K562 (cell line): Measurements from ENCODE around the gene MPIG6B. TPM values are rescaled to one million over a fixed set of nuclear protein-coding genes. Genes with fewer than 3 reads are reported as not detected.
A peak's percentile ranks its signal among the peaks of the same experiment; 100 is the strongest.

Experiments
- BCLAF1 ChIP-seq, 2 experiments: fragments of 450-650 bp in 1 of 2; IDR thresholded peaks; 2 replicates each; pipeline ENCODE4 v1.6.1; 2011 to 2017; ENCODE audit warnings: low read depth in 2 of 2, antibody characterized with exemption in 1 of 2, borderline replicate concordance in 1 of 2, low read length in 1 of 2, mild to moderate bottlenecking in 1 of 2, mixed read lengths in 1 of 2; ENCODE audit not compliant: control insufficient read depth in 1 of 2
- BRD4 ChIP-seq: fragments of 200-600 bp; sonication (generic); IDR thresholded peaks from 2 replicates; pipeline ENCODE4 v1.6.1; 2017; ENCODE audit warnings: inconsistent platforms
- CHD1 ChIP-seq: fragments of 200-600 bp; sonication (generic); IDR thresholded peaks from one replicate; pipeline ENCODE4 v1.6.1; 2012; ENCODE audit warnings: mild to moderate bottlenecking, moderate library complexity, low read length, inconsistent platforms
- CREM ChIP-seq: IDR thresholded peaks from 2 replicates; pipeline ENCODE4 v1.6.1; 2014; ENCODE audit warnings: antibody characterized with exemption, low read depth
- ETV5 ChIP-seq: sonication (generic); formaldehyde crosslinking; IDR thresholded peaks from 2 replicates; pipeline ENCODE4 v1.4.0; 2020; ENCODE audit warnings: low read depth, mild to moderate bottlenecking, missing genetic modification reagents
- FOXA1 ChIP-seq: fragments of 450-650 bp; IDR thresholded peaks from 2 replicates; pipeline ENCODE4 v1.6.1; 2016; ENCODE audit warnings: mild to moderate bottlenecking, borderline replicate concordance
- FOXA3 ChIP-seq, 2 experiments: fragments of 450-650 bp in 1 of 2; sonication (generic) in 1 of 2; formaldehyde crosslinking; IDR thresholded peaks in 1 of 2; conservative IDR thresholded peaks in 1 of 2; 2 replicates each; pipeline versions ENCODE4 v1.4.0 to v1.8.0; 2020 to 2022; ENCODE audit warnings: mild to moderate bottlenecking in 2 of 2, missing genetic modification reagents in 1 of 2
- FOXK1 ChIP-seq: sonication (generic); formaldehyde crosslinking; IDR thresholded peaks from 2 replicates; pipeline ENCODE4 v1.8.0; 2022; ENCODE audit warnings: missing genetic modification reagents, mild to moderate bottlenecking, borderline replicate concordance
- FOXK2 ChIP-seq, 2 experiments: fragments of 450-650 bp; IDR thresholded peaks in 1 of 2; conservative IDR thresholded peaks in 1 of 2; 2 replicates each; pipeline ENCODE4 v1.6.1; 2016; ENCODE audit warnings: low read depth in 2 of 2, mild to moderate bottlenecking in 1 of 2
- GABPA ChIP-seq: fragments of 200-800 bp; sonication (Bioruptor generic); conservative IDR thresholded peaks from 2 replicates; pipeline ENCODE4 v1.6.1; 2016; ENCODE audit warnings: low read depth, missing genetic modification characterization, missing compliant biosample characterization
- GMEB1 ChIP-seq: fragments of 250-450 bp; sonication (Bioruptor Pico); IDR thresholded peaks from 2 replicates; pipeline ENCODE4 v1.4.0; 2020; ENCODE audit warnings: mild to moderate bottlenecking
- HDAC8 ChIP-seq: fragments of 450-650 bp; IDR thresholded peaks from 2 replicates; pipeline ENCODE4 v1.6.1; 2016; ENCODE audit warnings: mild to moderate bottlenecking, missing genetic modification characterization, moderate library complexity, missing compliant biosample characterization
- NR2C2 ChIP-seq, 2 experiments: fragments of 200-800 bp in 1 of 2; sonication (Bioruptor generic) in 1 of 2; sonication (generic) in 1 of 2; formaldehyde crosslinking in 1 of 2; IDR thresholded peaks; 2 replicates each; pipeline versions ENCODE4 v1.6.1 to v1.8.0; 2016 to 2022; ENCODE audit warnings: mild to moderate bottlenecking in 1 of 2, missing compliant biosample characterization in 1 of 2, missing genetic modification characterization in 1 of 2, missing genetic modification reagents in 1 of 2
- NUFIP1 ChIP-seq: fragments of 450-650 bp; IDR thresholded peaks from 2 replicates; pipeline ENCODE4 v1.6.1; 2018; ENCODE audit not compliant: partially characterized antibody
- POLR2H ChIP-seq: IDR thresholded peaks from 2 replicates; pipeline ENCODE4 v1.6.1; 2016; ENCODE audit warnings: missing genetic modification characterization, low read depth, mild to moderate bottlenecking, control low read depth, missing compliant biosample characterization, moderate library complexity
- RHOXF2B ChIP-seq: fragments of 250-450 bp; sonication (Bioruptor Pico); conservative IDR thresholded peaks from 2 replicates; pipeline ENCODE4 v1.5.1; 2021
- ZNF316 ChIP-seq: fragments of 450-650 bp; IDR thresholded peaks from 2 replicates; pipeline ENCODE4 v1.6.1; 2016
- ZNF639 ChIP-seq, 2 experiments: fragments of 200-800 bp in 1 of 2; sonication (Bioruptor generic) in 1 of 2; sonication (generic) in 1 of 2; formaldehyde crosslinking in 1 of 2; IDR thresholded peaks in 1 of 2; conservative IDR thresholded peaks in 1 of 2; 2 replicates each; pipeline versions ENCODE4 v1.5.0 to v1.6.1; 2016 to 2020; ENCODE audit warnings: missing compliant biosample characterization in 1 of 2, missing genetic modification characterization in 1 of 2, missing genetic modification reagents in 1 of 2
- ZNF668 ChIP-seq: fragments of 250-450 bp; sonication (Bioruptor Pico); IDR thresholded peaks from 2 replicates; pipeline ENCODE4 v1.8.0; 2022; ENCODE audit warnings: mild to moderate bottlenecking, inconsistent platforms
- polyA plus RNA-seq, 8 experiments: library from polyadenylated mRNA; depleted of rRNA in 4 of 8; stranded (reverse) in 5 of 8; unstranded in 3 of 8; fragments of >200 nt; fragmentation: Nextera tagmentation in 2 of 8; fragmentation: Illumina TruSeq in 1 of 8; extraction: Ambion mirVana in 2 of 8; extraction: Trizol in 1 of 8; gene quantifications; 2 replicates each; pipeline versions ENCODE4 v1.2.1 to v1.2.3, GENCODE V29; 2011 to 2014; ENCODE audit warnings: inconsistent platforms in 1 of 8, missing spikeins in 1 of 8
- total RNA-seq, 7 experiments: library from RNA; depleted of rRNA in 6 of 7; stranded (reverse); fragments of >200 nt in 6 of 7; fragmentation: Illumina TruSeq in 2 of 7; extraction: Trizol in 2 of 7; gene quantifications; 2 replicates each; pipeline versions ENCODE4 v1.2.1 to v1.2.3, GENCODE V29; 2011 to 2021; ENCODE audit warnings: low replicate concordance in 1 of 7

Gene MPIG6B
- total and polyA plus RNA-seq, 9 of the 15 experiments (the other 6 are each of a cell fraction or from before 2014, with no cell fraction given) = 0.11 to 1.2 (median 0.28) TPM; not detected in 1

GRCh38 chr6:31702819-31703716, 20.1 kb upstream of the MPIG6B start, which contains the start of gene ABHD16A (continued):
- TF ChIP-seq ZNF668 (CRISPR knock-in tag) (peak; percentile 69; the same call in 1 of the 2 replicates), GABPA (tag) (peak; percentile 80), POLR2H (tag) (peak; percentile 96), ZNF316 (peak; percentile 51; the same call in 1 of the 2 replicates), FOXA3 (CRISPR knock-in tag; conservative IDR thresholded peaks at IDR 0.05 in 1 of 2, IDR thresholded peaks at IDR 0.05 in 1 of 2) (peak in 1 of 2 experiments; percentile 44; a peak in 1 of 4 replicates), NR2C2 (CRISPR knock-in tag; IDR thresholded peaks at IDR 0.05) (0 out of 2 replicates have a peak, but pooled peaks have one; percentile 49), NR2C2 (tag; IDR thresholded peaks at IDR 0.05) (peak; percentile 81), GMEB1 (peak; percentile 70), ETV5 (CRISPR knock-in tag) (peak; percentile 81; the same call in 1 of the 2 replicates), FOXK1 (CRISPR knock-in tag) (0 out of 2 replicates have a peak, but pooled peaks have one; percentile 64), BRD4 (peak; percentile 89), FOXA1 (no peak), NUFIP1 (peak; percentile 84), ZNF639 (CRISPR knock-in tag; conservative IDR thresholded peaks at IDR 0.05 in 1 of 2, IDR thresholded peaks at IDR 0.05 in 1 of 2) (peak in 1 of 2 experiments; percentile 75; a peak in 2 of 4 replicates), FOXK2 (conservative IDR thresholded peaks at IDR 0.05 in 1 of 2, IDR thresholded peaks at IDR 0.05 in 1 of 2; ENCODE audit: low read depth in 2 of 2) (peak; percentile 82 to 99), RHOXF2B (CRISPR knock-in tag) (0 out of 2 replicates have a peak, but pooled peaks have one; percentile 19), CREM (peak; percentile 97), HDAC8 (tag) (peak; percentile 44; the same call in 1 of the 2 replicates), BCLAF1 (IDR thresholded peaks at IDR 0.05; ENCODE audit: borderline replicate concordance in 1 of 2, control insufficient read depth in 1 of 2, low read depth in 2 of 2, low read length in 1 of 2) (peak in 1 of 2 experiments; percentile 92; a peak in 2 of 4 replicates), CHD1 (peak; percentile 99)
